ENCODE results near the gene SLC16A4. TPM values are rescaled to one million over a fixed set of nuclear protein-coding genes. Genes with fewer than 3 reads are reported as not detected.

Gene SLC16A4
- total RNA-seq, 1 donor from 2014 or later, result 7.2 TPM

GRCh38 chr1:110361856-110362255 is 29.0 kb downstream of the SLC16A4 start:
- DNase-seq (ENCODE audit: low spot score), result no peak

- no peak for DNase-seq (ENCODE audit: low spot score)
These were observed 30.4 kb downstream of the SLC16A4 start for GRCh38 chr1:110360431-110360830.

- no peak for DNase-seq (ENCODE audit: low spot score)
These were observed 34.4 kb downstream of the SLC16A4 start for GRCh38 chr1:110356379-110356778.

- DNase-seq (ENCODE audit: low spot score), result no peak
These were observed 35.5 kb downstream of the SLC16A4 start for GRCh38 chr1:110355321-110355720.

GRCh38 chr1:110350360-110350759 is 40.5 kb downstream of the SLC16A4 start:
- DNase-seq (ENCODE audit: low spot score), result no peak

GRCh38 chr1:110348771-110349170 is 42.1 kb downstream of the SLC16A4 start:
- no peak for DNase-seq (ENCODE audit: low spot score)

GRCh38 chr1:110348050-110348449 is 42.8 kb downstream of the SLC16A4 start:
- DNase-seq (ENCODE audit: low spot score), result no peak

- DNase-seq (ENCODE audit: low spot score), result no peak
These were observed 43.5 kb downstream of the SLC16A4 start for GRCh38 chr1:110347182-110347893.

GRCh38 chr1:110346690-110347089 is 44.1 kb downstream of the SLC16A4 start:
- no peak for DNase-seq (ENCODE audit: low spot score)

- DNase-seq (ENCODE audit: low spot score), result no peak
These were observed 45.3 kb downstream of the SLC16A4 start for GRCh38 chr1:110345480-110345879.

GRCh38 chr1:110344152-110344551 is 46.7 kb downstream of the SLC16A4 start:
- DNase-seq (ENCODE audit: low spot score), result no peak

- no peak for DNase-seq (ENCODE audit: low spot score)
These were observed 47.6 kb downstream of the SLC16A4 start for GRCh38 chr1:110343249-110343648.

- DNase-seq (ENCODE audit: low spot score), result no peak
These were observed 48.9 kb downstream of the SLC16A4 start for GRCh38 chr1:110341872-110342331.

- no peak for DNase-seq (ENCODE audit: low spot score)
These were observed 49.5 kb downstream of the SLC16A4 start for GRCh38 chr1:110341146-110341871.

- DNase-seq (ENCODE audit: low spot score), result no peak
These were observed 50.7 kb downstream of the SLC16A4 start for GRCh38 chr1:110340207-110340468.

GRCh38 chr1:110339407-110340206 is 51.2 kb downstream of the SLC16A4 start:
- peak; percentile 91 for DNase-seq (ENCODE audit: low spot score)

- peak; percentile 98 for DNase-seq (ENCODE audit: low spot score)
These were observed 51.9 kb downstream of the SLC16A4 start, which contains the start of gene RBM15 for GRCh38 chr1:110338886-110339406. RBM15 (plus strand) TSS chr1:110339377; CDS start chr1:110339406, 29 bp downstream.

GRCh38 chr1:110338309-110338885 is 52.4 kb downstream of the SLC16A4 start:
- peak; percentile 96 for DNase-seq (ENCODE audit: low spot score)

GRCh38 chr1:110337704-110338308 is 53.0 kb downstream of the SLC16A4 start:
- DNase-seq (ENCODE audit: low spot score), result no peak

- no peak for DNase-seq (ENCODE audit: low spot score)
These were observed 54.4 kb downstream of the SLC16A4 start for GRCh38 chr1:110336300-110337039.
